Duodenal mucosa (tissue), 2 donors: Measurements from ENCODE around the gene HRCT1.

Source experiments
- H3K27ac ChIP-seq: one replicate; pipeline ENCODE4 v1.7.0; 2013; ENCODE audit warnings: low read depth, low read length
- H3K27me3 ChIP-seq, 2 donors: one replicate each; pipeline ENCODE4 v1.7.0; 2013; ENCODE audit warnings: low read length in 2 of 2, control low read depth in 1 of 2; ENCODE audit not compliant: insufficient read depth in 2 of 2, control insufficient read depth in 1 of 2
- H3K36me3 ChIP-seq, 2 donors: one replicate each; pipeline ENCODE4 v1.7.0; 2013; ENCODE audit warnings: low read length in 2 of 2, control low read depth in 1 of 2; ENCODE audit not compliant: insufficient read depth in 2 of 2, control insufficient read depth in 1 of 2
- H3K4me1 ChIP-seq, 2 donors: one replicate each; pipeline ENCODE4 v1.7.0; 2013; ENCODE audit warnings: low read length in 2 of 2, control low read depth in 1 of 2; ENCODE audit not compliant: insufficient read depth in 2 of 2, control insufficient read depth in 1 of 2
- H3K4me3 ChIP-seq, 2 donors: one replicate each; pipeline ENCODE4 v1.7.0; 2013; ENCODE audit warnings: low read length in 2 of 2, low read depth in 1 of 2
- H3K9ac ChIP-seq, 2 donors: one replicate each; pipeline ENCODE4 v1.7.0; 2013; ENCODE audit warnings: low read length in 2 of 2, low read depth in 1 of 2
- H3K9me3 ChIP-seq, 2 donors: one replicate each; pipeline ENCODE4 v1.7.0; 2013; ENCODE audit warnings: low read length in 2 of 2, control low read depth in 1 of 2; ENCODE audit not compliant: control insufficient read depth in 1 of 2

Gene HRCT1

DNA sequence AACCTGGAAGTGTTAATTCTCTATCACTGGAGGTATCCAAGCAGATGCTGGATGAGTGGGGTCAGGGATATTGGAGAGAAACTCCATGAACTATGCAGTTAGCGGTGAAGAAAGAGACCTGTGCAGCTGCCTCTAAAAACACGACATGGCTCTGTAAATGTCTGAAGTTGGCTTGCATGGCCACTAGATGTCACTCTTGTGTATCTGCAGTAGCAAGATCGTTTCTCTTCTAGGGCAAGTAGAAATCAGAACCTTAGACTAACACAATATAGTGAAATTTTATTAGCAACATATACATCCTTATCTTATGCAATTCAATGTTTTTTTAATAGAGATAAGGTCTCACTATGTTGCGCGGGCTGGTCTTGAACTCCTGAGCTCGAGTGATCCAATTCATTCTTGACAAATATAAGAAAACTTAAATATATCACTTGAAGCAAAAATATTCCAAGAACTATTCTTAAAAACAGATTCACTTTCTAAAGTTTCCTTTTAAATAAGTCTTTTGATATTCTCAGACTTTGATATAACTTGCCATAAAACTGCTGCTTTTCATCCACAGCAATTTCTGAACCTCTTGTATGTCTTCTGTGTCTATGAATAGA lies 49.0 kb downstream of the HRCT1 start:
- Histone ChIP-seq H3K36me3 (no peaks in the 10 kb centered on the region), H3K27me3 (no peaks in the 10 kb centered on the region), H3K27ac (no peak overlapping the region), H3K4me3 (no peak overlapping the region), H3K9ac (no peak overlapping the region), H3K4me1 (peaks cover under 1 to 4% of the 10 kb centered on the region in 2 donors), H3K9me3 (no peaks in the 10 kb centered on the region)

DNA sequence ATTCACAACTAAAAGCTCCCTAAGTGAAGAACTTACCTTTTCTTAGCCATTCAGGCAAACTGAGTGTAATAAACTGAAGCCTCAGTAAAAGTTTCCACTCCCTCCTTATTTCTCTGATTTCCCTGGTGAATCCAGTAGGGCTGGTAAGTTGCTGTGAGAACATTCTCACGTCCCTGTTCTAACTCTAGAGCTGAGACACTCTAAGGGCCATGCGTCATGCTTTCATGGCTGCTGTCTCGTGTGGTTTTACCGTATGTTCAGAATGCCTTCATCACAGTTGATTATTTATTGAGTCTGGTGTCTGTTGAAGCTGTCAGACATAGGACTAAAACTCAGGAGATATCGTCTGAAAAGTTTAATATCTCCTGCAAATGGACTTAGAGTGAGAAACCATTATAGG lies 50.6 kb downstream of the HRCT1 start:
- no peak overlapping the region for H3K4me3 ChIP-seq
- no peak overlapping the region for H3K9ac ChIP-seq
- no peaks in the 10 kb centered on the region for H3K9me3 ChIP-seq
- no peaks in the 10 kb centered on the region for H3K36me3 ChIP-seq
- no peak overlapping the region for H3K27ac ChIP-seq
- no peaks in the 10 kb centered on the region for H3K27me3 ChIP-seq
- peaks cover 8 to 11% of the 10 kb centered on the region in 2 donors for H3K4me1 ChIP-seq
